Stimulated activated CD8-positive, alpha-beta memory T cell treated with anti-CD3 and anti-CD28 coated beads, Interleukin-2, amount 100 ng/mL, for 48 hours (primary cell): ENCODE data around the gene VPS26A.
A peak's percentile ranks its signal among the peaks of the same experiment; 100 is the strongest.

Source experiments
- DNase-seq, 2 donors: peaks; one replicate each; pipeline ENCODE4 v3.0.0-alpha.2; 2020; ENCODE audit warnings: low read depth in 2 of 2

Gene VPS26A

DNA sequence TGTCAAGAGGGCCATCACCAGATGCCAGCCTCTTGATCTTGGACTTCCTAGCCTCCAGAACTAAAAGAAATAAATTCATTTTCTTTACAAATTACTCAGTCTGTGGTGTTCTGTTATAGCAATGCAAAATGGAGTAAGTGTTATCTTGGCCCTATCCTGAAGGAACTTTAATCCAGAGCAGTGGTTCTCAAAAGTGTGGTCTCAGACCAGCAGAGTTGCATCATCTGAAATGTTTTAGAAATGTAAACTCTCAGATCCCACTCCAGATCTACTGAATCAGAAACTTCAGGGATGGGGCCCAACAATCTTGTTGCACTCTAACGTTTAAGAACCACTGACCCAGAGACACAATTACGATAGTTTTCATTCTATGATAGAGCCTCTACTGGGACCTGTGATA lies 52.8 kb downstream of the VPS26A start:
- DNase-seq = no peak

DNA sequence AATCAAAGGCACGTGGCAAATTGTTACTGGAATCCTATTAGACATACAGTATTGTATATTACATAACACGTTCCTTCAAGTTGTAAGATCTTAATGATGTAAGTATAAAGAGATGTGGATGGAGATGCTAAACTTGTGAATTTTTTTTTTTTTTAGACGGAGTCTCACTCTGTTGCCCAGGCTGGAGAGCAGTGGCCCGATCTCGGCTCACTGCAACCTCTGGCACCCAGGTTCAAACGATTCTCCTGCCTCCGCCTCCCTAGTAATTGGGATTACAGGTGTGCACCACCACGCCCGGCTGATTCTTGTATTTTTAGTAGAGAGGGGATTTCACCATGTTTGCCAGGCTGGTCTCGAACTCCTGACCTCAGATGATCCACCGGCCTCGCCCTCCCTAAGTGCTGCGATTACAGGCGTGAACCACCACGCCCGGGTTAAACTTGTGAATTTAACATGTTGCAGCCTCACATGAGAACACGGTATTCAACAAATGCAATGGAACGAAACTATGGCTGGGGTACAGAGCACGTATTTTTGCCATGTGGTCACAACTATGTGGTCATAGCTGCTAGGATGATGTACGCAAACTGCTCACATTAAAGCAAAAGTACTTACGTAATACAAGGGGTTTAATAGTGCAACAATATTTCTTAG lies 55.2 kb downstream of the VPS26A start:
- DNase-seq = peak in 1 of 2 donors; percentile 4

DNA sequence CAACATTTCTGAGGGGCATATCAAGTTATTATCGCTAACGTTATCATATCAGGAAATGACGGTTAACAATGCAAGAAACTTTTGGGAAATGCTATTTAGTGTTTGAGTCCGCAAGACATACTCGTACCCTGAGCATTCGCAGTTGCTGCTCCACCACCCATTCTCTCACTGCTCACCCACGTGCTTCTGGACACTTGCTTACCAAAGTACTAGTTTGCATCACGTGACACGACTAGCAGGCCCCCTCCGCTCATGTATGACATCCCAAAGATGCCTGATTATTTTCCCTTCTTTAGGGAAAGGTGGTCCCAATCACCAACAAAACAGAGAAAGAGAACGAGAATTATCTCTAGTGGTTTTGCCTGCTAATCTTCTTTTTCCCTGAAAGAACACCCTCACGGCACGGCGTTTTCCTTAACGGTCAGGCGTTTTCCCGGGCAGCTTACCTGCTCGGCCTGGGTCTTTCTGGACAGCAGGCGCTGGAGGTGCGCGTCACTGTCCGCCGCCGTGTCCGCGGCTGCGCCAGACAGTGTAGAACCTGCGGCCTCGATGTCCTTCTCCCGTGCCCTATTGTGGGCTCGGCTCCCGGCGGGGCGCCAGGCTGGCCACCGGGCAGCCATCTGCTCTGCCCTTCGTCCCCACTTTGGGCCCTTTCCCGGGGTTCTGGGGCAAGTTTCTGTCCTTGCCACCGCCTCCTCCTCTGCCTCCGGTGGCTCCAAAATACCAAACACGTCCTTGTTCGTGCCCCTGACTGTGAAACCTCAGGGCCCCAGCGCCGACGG lies 56.0 kb downstream of the VPS26A start, which contains the start of gene SUPV3L1:
Gene SUPV3L1, plus strand, starts transcription at position 492 of the 782 bp plus-strand sequence. Its CDS starts 58 bp downstream, at position 550.
- peak; percentile 73 to 82 for DNase-seq

DNA sequence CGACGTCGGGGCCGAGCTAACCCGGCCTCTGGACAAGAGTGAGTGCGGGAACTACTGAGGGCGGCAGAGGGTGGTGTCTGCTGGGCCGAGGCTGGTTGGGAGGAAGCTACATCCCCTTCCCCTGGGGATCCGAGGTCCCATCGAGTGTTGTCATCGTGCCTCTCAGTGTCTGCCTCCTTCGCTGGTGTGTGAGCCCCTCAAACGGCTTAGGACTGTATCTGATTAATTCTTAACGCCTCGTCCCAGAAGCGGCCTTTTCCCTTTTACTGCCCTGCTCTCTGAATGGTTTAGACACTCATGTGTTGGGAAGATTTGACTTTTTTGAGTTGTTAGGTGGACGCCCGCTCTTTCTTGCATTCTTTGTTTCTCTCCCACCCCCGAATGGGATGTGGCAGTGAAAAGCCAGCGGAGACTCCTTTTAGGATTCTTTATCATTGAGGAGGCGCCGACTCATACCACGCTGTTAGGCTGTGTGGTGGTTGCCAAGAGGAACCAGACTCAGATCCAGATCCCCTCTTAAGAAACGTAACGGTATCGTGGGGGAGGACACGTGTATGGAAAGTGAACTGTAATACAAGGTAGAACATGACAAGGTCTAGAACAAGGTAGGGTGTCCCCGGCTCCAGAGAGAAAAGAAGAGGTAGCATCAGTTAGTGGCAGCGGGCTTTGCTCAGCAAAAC lies 56.7 kb downstream of the VPS26A start:
- no peak for DNase-seq

DNA sequence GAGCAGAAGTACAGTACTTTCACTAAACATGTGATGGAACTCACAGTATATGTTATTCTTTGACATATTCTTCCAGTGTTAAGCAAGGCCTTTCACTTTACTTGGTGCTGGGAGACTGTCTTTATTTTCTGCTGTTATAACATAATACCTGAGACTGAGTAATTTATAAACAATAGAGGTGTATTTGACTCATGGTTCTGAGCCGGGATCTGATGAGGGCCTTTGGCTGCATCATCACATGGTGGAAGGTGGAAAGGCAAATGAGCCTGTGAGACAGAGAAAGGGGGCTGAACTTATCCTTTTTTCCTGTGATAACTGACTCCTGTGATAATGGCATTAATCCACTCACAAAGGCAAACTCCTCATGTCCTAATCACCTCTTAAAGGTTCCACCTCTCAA lies 57.5 kb downstream of the VPS26A start:
- DNase-seq = no peak

DNA sequence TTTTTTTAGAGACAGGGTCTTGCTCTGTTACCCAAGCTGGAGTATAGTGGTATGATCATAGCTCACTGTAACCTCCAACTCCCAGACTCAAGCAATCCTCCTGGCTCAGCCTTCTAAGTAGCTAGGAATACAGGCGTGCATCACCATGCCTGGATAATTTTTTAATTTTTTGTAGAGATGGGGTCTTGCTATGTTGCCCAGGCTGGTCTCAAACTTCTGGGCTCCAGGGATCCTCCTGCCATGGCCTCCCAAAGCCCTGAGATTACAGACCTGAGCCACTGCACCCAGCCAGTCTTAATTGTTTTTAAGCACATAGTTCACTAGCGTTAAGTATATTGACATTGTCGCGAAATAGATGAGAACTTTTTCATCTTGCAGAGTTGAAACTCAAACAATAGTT lies 58.0 kb downstream of the VPS26A start:
- DNase-seq = no peak

DNA sequence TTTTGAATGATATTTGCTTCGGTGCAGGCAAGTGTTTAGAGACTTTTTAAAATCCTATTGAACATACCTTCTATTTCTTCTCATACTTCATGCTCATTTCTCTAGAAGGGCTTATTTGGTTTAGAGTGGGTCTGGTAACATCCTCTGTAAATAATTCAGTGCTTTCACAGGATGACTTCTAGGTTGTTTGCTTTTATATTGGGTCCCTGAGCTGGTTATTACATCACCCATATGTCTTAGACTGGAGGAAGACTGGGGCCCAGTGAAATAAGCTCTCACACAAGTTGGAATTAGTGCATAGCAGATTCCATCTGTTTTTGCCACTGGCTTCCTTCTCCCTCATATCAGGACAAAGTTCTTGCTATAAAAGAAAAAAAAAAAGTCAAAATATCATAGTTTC lies 62.5 kb downstream of the VPS26A start:
- no peak for DNase-seq

DNA sequence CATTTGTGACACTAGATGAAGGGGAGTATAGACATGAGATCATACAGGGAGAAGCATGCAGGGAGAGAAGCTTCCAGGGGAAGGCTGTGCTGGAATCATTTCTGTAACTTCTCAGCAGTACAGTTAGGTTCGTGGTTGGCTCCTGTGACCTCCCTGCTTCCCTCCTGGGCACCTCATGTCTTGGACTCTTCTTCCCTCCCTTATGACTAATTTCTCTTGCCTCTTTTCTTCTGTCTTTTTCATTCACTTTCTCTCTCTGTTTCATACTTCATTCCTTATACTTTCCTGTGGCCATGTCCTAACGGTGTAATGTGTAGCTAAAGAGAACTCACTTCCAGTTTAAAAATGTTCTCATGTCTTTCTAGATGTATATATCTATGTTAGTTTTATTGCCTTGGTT lies 77.1 kb downstream of the VPS26A start:
- no peak for DNase-seq

DNA sequence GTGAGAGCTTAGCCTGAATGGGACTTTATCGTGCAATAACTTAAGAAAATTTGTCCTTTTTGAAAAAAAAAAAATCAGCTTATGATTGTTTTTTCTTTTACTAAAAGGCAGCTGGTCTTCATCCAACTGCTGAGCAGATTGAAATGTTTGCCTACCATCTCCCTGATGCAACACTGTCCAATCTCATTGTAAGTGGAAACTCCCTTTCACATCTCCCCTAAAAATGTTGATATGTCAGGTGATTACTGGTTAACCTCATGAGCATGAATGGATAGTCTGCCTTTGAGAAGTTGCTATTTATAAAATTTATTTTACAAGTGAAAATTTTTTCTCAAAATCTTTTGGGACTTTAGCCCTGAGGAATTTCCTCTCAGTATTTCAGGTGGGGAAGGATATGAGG lies 78.4 kb downstream of the VPS26A start:
- DNase-seq = no peak

DNA sequence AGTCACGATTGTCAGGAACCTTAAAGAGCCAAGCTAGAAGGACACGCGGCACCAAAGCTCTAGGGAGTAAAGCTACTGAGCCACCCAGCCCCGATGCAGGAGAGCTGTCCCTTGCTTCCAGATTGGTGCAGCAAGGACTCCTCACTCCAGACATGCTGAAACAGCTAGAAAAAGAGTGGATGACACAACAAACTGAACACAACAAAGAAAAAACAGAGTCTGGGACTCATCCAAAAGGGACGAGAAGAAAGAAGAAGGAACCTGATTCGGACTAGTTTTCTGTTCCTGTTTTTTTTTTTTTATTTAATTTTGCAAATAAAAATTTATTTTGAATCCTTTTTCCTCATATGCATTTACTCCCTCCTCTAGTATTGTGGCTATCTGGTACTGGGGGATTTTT lies 84.8 kb downstream of the VPS26A start:
- DNase-seq = no peak

DNA sequence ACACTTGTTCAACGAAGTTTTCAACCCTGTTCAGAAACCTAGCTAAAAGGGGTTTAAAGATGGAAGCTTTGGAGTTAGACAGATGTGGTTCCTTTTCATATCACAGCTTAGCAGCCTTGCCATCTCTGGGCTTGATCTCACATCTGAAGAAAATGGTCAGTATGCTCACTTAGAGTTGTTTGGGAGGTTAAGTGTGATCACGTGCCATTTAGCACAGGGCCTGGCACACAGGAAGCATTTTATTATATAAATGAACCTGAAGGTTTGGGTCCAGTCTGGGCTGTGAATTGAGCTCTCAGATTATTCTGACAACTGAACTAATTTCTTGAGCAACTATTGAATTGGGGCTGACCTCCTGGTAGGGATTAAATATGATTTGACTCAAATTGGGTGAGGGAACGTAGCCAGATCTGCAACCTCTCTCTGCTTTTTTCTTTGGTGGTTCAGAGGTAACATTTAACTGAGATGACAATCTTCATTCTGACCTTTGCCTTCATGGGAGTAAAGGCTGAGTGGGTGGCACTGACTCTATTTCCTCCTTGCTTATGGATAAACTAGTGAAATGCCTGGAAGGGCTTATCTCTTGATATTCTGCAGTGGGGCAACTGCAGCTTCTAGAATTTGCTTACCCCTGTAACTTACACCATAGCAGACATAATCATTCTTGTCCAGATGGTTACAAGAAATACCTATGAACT lies 86.0 kb downstream of the VPS26A start:
- no peak for DNase-seq

DNA sequence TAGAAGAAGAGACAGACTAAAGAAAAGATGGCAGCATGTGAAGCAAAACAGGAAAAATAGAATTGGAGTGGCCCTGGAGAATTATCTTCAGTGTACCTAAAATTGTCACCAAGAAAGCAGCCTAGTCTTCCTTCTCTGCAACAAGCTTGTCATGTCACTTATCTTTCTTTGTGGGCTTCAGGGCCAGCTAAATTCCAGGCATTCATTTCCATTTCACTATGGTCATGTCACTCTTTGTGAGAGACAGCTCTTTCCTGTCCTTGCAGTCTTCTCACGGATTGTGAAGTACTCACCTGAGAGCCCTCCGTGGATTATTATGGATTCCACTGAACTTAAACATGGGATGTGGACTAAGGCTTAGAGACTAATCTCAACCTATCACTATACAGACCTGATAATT lies 87.1 kb downstream of the VPS26A start:
- no peak for DNase-seq

DNA sequence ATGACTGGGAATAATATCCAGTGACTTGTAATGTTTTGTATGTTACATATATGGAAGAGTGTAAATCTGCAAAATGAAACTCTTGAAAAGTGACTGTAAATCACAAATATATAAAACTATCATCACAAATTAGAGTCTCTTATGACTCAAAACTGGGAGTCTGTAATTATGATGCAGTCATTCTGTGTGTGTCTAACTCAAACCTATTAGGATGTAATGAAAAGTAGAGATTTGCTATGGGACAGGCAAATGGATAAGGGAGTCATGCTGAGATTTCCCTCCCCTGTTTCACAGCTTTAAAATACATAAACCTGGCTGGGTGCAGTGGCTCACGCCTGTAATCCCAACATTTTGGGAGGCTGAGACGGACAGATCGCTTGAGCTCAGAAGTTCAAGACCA lies 87.5 kb downstream of the VPS26A start:
- DNase-seq = no peak

DNA sequence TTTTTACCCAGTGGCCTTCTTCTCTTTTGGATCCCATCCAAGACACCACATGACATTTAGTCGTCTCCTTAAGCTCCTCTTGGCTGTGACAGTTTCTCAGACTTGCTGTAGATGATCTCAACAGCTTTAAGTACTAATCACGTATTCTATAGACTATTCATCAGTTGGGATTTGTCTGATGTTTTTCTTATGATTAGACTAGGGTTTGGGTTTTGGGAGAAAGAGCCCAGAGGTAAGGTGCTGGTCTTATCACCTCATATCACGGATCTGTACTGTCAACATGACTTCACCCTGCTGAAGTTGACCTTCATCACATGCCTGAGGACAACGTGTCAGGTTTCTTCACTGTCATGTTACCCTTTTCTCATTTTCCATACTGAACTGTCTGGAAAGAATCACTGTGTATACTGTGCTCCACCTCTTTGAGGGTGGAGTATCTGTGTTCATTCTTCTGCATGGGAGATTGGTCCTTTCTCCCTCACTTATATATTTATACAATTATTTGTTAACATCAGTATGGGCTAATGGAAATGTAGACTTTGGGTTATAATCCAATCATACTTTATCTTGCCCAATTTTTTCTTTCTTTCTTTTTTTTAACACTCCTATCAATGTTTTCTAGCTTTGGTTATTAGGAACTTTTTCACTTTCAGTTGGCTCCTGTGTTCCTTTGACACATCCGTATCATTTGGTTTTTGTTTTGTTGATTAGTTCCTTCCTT lies 89.8 kb downstream of the VPS26A start:
- DNase-seq = no peak

DNA sequence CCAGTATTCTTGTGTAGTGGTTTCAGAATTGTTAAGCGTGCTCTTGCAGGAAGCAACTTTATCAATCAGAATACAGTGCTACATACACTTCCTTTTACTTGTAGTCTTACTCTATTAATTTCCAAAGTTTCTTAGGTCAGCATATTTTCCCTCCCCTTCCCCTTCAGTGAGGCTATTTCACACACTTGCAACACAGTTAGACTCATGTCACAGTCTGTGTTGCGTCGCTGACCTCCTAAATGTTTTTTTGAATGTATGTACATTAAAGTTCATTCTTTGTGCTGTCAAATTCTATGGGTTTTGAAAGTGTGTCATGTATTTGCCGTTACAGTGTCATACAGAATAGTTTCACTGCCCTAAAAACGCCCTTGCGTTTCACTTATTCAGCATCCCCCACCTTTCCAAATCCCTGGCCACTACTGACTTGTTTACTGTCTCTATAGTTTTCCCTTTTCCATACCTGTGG lies 90.7 kb downstream of the VPS26A start:
- no peak for DNase-seq

DNA sequence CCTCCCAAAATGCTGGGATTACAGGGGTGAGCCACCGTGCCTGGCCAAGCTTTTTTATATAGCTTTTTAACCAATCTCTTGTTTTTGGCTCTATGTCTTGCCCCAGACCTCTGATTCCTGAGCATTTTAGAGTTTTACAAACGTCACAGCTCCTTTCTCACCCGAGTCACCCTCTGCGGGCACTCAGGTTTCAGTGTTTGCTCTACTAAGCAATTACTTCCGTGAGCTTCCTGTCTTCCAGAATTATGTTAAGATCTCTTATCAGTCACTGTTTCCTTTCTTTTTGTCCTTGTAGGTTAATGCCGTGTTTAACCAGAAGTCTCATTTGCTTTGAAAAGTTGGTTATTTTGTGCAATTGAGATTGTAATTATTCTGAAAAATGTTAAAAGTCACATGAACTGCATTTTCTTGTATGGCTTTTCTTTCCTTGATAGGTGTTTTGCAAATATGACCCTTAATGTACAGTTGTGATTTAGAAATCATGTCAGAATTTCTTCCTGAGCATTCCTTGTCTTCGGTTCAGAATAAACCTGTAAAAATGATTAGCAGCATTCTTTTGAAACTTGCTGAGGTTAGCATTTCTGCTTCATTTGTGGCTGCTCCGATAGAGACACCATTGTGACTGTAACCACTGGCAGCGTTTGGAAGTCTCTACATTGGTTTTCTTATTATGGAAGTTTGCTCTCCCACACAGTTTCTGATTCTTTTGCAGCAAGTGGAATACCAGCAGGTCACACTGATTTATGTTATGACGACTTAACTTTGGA lies 91.6 kb downstream of the VPS26A start:
- no peak for DNase-seq

DNA sequence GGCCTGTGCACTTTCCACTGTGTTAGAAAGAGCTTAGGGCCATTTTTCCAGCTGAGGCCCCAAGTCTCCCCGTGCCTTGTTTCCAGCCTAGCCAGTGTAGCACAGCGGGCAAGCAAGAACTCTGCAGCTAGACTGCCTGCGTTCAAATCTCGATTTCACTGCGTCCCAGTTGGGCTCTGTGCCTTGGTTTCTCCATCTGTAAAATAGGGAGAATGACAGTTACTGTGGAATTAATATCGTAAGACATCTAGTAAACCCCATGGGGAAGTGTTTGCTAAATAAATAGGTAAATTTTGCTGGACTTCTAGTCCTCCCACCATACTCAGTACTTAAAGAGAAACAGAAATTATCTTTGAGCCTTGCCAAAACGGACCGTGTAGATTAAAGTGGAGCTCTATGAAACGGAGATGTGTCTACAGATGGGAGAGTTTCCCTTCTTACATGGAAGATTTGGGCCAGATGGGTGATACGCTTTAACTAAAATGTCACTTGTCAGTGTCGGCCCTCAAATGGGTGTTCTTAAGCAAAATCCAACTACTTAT lies 92.7 kb downstream of the VPS26A start:
- no peak for DNase-seq

DNA sequence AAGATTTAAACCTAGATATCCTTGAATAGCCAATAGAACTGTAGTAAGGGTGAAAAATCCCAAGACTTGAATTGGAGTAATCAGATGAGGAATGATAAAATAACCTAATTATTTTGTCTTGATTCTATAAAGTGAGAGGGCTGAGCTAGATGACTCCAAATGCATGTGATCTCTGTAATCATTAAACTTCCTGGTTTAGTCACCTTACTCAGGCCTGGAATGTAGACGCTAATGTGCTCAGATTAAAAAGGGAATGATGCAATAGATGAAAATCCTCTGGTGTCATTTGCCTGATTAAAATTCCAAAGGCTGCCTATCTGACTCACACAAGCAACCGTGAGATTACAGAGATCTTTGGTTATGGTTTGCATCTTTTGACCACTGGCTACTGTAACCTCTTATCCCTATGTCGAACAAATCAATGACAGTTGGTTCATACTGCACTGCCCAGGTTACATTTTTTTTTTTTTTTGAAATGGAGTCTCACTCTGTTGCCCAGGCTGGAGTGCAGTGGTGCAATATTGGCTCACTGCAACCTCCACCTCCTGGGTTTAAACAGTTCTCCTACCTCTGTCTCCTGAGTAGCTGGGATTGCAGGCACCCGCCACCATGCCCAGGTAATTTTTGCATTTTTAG lies 93.3 kb downstream of the VPS26A start:
- DNase-seq = no peak

DNA sequence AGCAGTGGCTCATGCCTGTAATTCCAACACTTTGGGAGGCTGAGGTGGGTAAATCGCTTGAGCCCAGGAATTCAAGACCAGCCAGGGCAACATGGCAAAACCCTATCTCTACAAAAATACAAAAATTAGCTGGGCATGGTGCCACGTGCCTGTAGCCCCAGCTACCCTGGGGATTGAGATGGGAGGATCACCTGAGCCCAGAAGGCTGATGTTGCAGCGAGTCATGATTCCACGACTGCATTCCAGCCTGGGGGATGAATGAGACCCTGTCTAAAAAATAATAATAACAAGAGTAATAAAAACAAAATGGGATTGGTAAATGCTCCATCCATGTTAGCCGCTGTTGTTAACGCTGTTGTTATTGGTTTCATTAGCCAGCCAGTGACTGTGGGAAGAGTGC lies 94.9 kb downstream of the VPS26A start:
- no peak for DNase-seq

DNA sequence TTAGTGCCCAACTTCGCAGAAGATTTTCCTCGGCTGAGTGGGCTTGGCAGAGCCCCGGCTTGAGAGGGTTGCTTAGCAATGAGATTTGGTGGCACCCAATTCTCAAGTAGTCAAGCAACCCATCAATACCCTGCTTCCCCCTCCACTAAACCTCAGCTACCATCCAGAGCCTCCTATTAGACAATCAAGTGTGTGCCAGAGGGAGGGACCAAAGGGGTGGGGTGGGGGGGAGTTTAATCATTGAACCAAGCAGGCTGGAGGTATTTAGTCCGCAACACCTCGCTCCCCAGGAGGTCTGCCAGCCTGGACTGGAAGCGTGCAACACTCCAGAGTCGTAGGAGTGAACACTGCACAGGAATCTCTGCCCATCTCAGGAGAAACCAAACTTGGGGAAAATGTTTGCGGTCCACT lies 96.1 kb downstream of the VPS26A start, which contains the start of gene HKDC1:
Gene HKDC1, plus strand, starts transcription at position 292 of the 411 bp plus-strand sequence. Its CDS starts 104 bp downstream, at position 396.
- no peak for DNase-seq
